ENCODE measurements around the gene SLC22A23.

Gene SLC22A23

GRCh38 chr6:3239110-3239830 is 217.6 kb downstream of the SLC22A23 start:
- TF ChIP-seq POLR2A (IDR thresholded peaks at IDR 0.05; ENCODE audit: low read depth, low read length), result no peak
- no peak for FAIRE-seq
- no peak for DNase-seq (ENCODE audit: insufficient read length, low spot score)

GRCh38 chr6:3237761-3238662 is 218.8 kb downstream of the SLC22A23 start:
- FAIRE-seq (no peak), DNase-seq (ENCODE audit: insufficient read length, low spot score) (no peak)
- TF ChIP-seq POLR2A (IDR thresholded peaks at IDR 0.05; ENCODE audit: low read depth, low read length), result no peak

GRCh38 chr6:3236005-3236404 is 220.8 kb downstream of the SLC22A23 start:
- no peak for FAIRE-seq
- no peak for TF ChIP-seq POLR2A (IDR thresholded peaks at IDR 0.05; ENCODE audit: low read depth, low read length)
- DNase-seq (ENCODE audit: insufficient read length, low spot score), result no peak

GRCh38 chr6:3235486-3235885 is 221.4 kb downstream of the SLC22A23 start:
- DNase-seq (ENCODE audit: insufficient read length, low spot score) (no peak), FAIRE-seq (no peak)
- TF ChIP-seq POLR2A (IDR thresholded peaks at IDR 0.05; ENCODE audit: low read depth, low read length), result no peak

GRCh38 chr6:3233904-3234303 is 222.9 kb downstream of the SLC22A23 start:
- DNase-seq (ENCODE audit: insufficient read length, low spot score), result no peak
- FAIRE-seq, result no peak
- TF ChIP-seq POLR2A (IDR thresholded peaks at IDR 0.05; ENCODE audit: low read depth, low read length), result no peak

GRCh38 chr6:3233321-3233720 is 223.5 kb downstream of the SLC22A23 start:
- FAIRE-seq (no peak), DNase-seq (ENCODE audit: insufficient read length, low spot score) (no peak)

GRCh38 chr6:3232017-3232945 is 224.6 kb downstream of the SLC22A23 start:
- TF ChIP-seq POLR2A (IDR thresholded peaks at IDR 0.05; ENCODE audit: low read depth, low read length), result no peak
- DNase-seq (ENCODE audit: insufficient read length, low spot score), result no peak
- FAIRE-seq, result no peak

More at GRCh38 chr6:3233321-3233720, 223.5 kb downstream of the SLC22A23 start:
- no peak for TF ChIP-seq POLR2A (IDR thresholded peaks at IDR 0.05; ENCODE audit: low read depth, low read length)

- DNase-seq (ENCODE audit: insufficient read length, low spot score), result peak; percentile 65
- 0 out of 2 replicates have a peak, but pooled peaks have one; percentile 14 for TF ChIP-seq POLR2A (IDR thresholded peaks at IDR 0.05; ENCODE audit: low read depth, low read length)
- no peak for FAIRE-seq
Measured at GRCh38 chr6:3231247-3232016, 225.4 kb downstream of the SLC22A23 start.

- no peak for DNase-seq (ENCODE audit: insufficient read length, low spot score)
- TF ChIP-seq POLR2A (IDR thresholded peaks at IDR 0.05; ENCODE audit: low read depth, low read length), result no peak
- no peak for FAIRE-seq
Measured at GRCh38 chr6:3230900-3231246, 226.0 kb downstream of the SLC22A23 start.

GRCh38 chr6:3230256-3230882 is 226.5 kb downstream of the SLC22A23 start:
- FAIRE-seq (no peak), DNase-seq (ENCODE audit: insufficient read length, low spot score) (no peak)
- TF ChIP-seq POLR2A (IDR thresholded peaks at IDR 0.05; ENCODE audit: low read depth, low read length), result no peak

- no peak for FAIRE-seq
- no peak for TF ChIP-seq POLR2A (IDR thresholded peaks at IDR 0.05; ENCODE audit: low read depth, low read length)
- no peak for DNase-seq (ENCODE audit: insufficient read length, low spot score)
Measured at GRCh38 chr6:3229566-3230178, 227.2 kb downstream of the SLC22A23 start.
